HepG2 (cell line): ENCODE data around the gene ETV6. TPM values are rescaled to one million over a fixed set of nuclear protein-coding genes. Genes with fewer than 3 reads are reported as not detected.

Source experiments
- ATAC-seq: fragments of 200-7000 bp; cut with Tn5 transposase; 3 replicates; pipeline ENCODE4 v1.9.1; 2020; ENCODE audit warnings: mild to moderate bottlenecking, moderate library complexity
- BruUV-seq: library from RNA; stranded (reverse); fragments of 400-500 nt; replicated peaks from 2 replicates; lab custom pipeline; 2021; lab: Mats Ljungman, UMichigan
- CTCF ChIA-PET: fragments of 300-600 bp; formaldehyde crosslinking; extraction: SDS; loops from one replicate; lab custom pipeline; 2021; ENCODE audit warnings: low total read pairs, inconsistent platforms, low intra/inter-chr PET ratio; lab: Yijun Ruan, JAX
- POLR2A ChIA-PET: fragments of 350-600 bp; sonication (Branson Sonifier 250); formaldehyde crosslinking; loops from one replicate; lab custom pipeline; 2020; ENCODE audit warnings: antibody characterized with exemption, inconsistent platforms; lab: Yijun Ruan, JAX
- DNase-seq: peaks from one replicate; pipeline ENCODE4 v3.0.0-alpha.2; 2015; ENCODE audit warnings: low spot score
- FAIRE-seq: peaks from 3 replicates; lab custom pipeline; 2011; peaks lifted over from hg19 to GRCh38; lab: Jason Lieb, UNC
- H2AFZ ChIP-seq: one replicate; pipeline ENCODE4 v1.6.1; 2011; ENCODE audit warnings: low read length, inconsistent platforms
- H3K27ac ChIP-seq: fragments of 300-600 bp; 3 replicates; pipeline ENCODE4 v1.8.0; 2011; ENCODE audit warnings: mixed run types, mild to moderate bottlenecking, mixed read lengths, low read length, inconsistent platforms; ENCODE audit not compliant: insufficient read depth; ENCODE audit errors: extremely low read length
- H3K27me3 ChIP-seq, 2 experiments: fragments of 200-600 bp in 1 of 2; 2 replicates in 1 of 2; 3 replicates in 1 of 2; pipeline versions ENCODE4 v1.6.0 to v1.8.0; 2011; ENCODE audit warnings: low read length in 2 of 2, mild to moderate bottlenecking in 2 of 2, moderate library complexity in 2 of 2, inconsistent platforms in 1 of 2; ENCODE audit not compliant: insufficient read depth in 2 of 2, control insufficient read depth in 1 of 2
- H3K36me3 ChIP-seq, 2 experiments: fragments of 200-600 bp in 1 of 2; replicated peaks in 1 of 2; 2 replicates in 1 of 2; 3 replicates in 1 of 2; pipeline versions ENCODE4 v1.5.1 to v1.8.0; 2011; ENCODE audit warnings: low read length in 2 of 2, inconsistent platforms in 1 of 2; ENCODE audit not compliant: insufficient read depth in 2 of 2, control insufficient read depth in 1 of 2
- H3K4me1 ChIP-seq: 2 replicates; pipeline ENCODE4 v1.5.1; 2012; ENCODE audit warnings: low read length, inconsistent platforms; ENCODE audit not compliant: insufficient read depth
- H3K4me2 ChIP-seq: 2 replicates; pipeline ENCODE4 v1.6.0; 2011; ENCODE audit warnings: low read depth, low read length, inconsistent platforms
- H3K4me3 ChIP-seq, 3 experiments: fragments of 200-600 bp in 1 of 3; sonication (generic), shearing (Covaris generic) in 1 of 3; replicated peaks in 1 of 3; 2 replicates each; pipeline ENCODE4 v1.5.1; 2011 to 2016; ENCODE audit warnings: low read length in 3 of 3, inconsistent platforms in 2 of 3, low read depth in 2 of 3, mild to moderate bottlenecking in 2 of 3, control low read depth in 1 of 3, mixed read lengths in 1 of 3; ENCODE audit not compliant: insufficient read depth in 1 of 3
- H3K79me2 ChIP-seq: one replicate; pipeline ENCODE4 v1.6.1; 2011; ENCODE audit warnings: low read length, inconsistent platforms; ENCODE audit not compliant: insufficient read depth
- H3K9ac ChIP-seq: 2 replicates; pipeline ENCODE4 v1.6.0; 2011; ENCODE audit warnings: mild to moderate bottlenecking, low read depth, low read length, inconsistent platforms; ENCODE audit not compliant: insufficient read depth
- H3K9me3 ChIP-seq: 2 replicates; pipeline ENCODE4 v1.5.1; 2012; ENCODE audit warnings: mild to moderate bottlenecking, low read length
- H4K20me1 ChIP-seq: 2 replicates; pipeline ENCODE4 v1.6.0; 2011; ENCODE audit warnings: inconsistent platforms, mild to moderate bottlenecking, low read length, moderate library complexity; ENCODE audit not compliant: insufficient read depth
- ELF3 ChIP-seq: IDR thresholded peaks from 2 replicates; pipeline ENCODE4 v1.6.1; 2016; ENCODE audit warnings: missing genetic modification reagents, missing compliant biosample characterization
- ISL2 ChIP-seq: sonication (generic); formaldehyde crosslinking; IDR thresholded peaks from 2 replicates; pipeline ENCODE4 v1.5.0; 2020; ENCODE audit warnings: missing genetic modification reagents
- KAT8 ChIP-seq: IDR thresholded peaks from 2 replicates; pipeline ENCODE4 v1.6.1; 2016; ENCODE audit warnings: missing genetic modification reagents, missing compliant biosample characterization
- KDM5B ChIP-seq: sonication (generic); formaldehyde crosslinking; IDR thresholded peaks from 2 replicates; pipeline ENCODE4 v1.4.0; 2020; ENCODE audit warnings: missing genetic modification reagents, mild to moderate bottlenecking, borderline replicate concordance
- MYNN ChIP-seq: sonication (generic); formaldehyde crosslinking; IDR thresholded peaks from 2 replicates; pipeline ENCODE4 v1.4.0; 2020; ENCODE audit warnings: mild to moderate bottlenecking, low read depth, missing genetic modification reagents
- NRL ChIP-seq: sonication (generic); formaldehyde crosslinking; IDR thresholded peaks from 2 replicates; pipeline ENCODE4 v1.5.0; 2020; ENCODE audit warnings: missing genetic modification reagents, mild to moderate bottlenecking, moderate library complexity, borderline replicate concordance
- YEATS4 ChIP-seq: sonication (generic); formaldehyde crosslinking; IDR thresholded peaks from 2 replicates; pipeline ENCODE4 v1.4.0; 2020; ENCODE audit warnings: missing genetic modification reagents, borderline replicate concordance
- ZBTB34 ChIP-seq: sonication (generic); formaldehyde crosslinking; IDR thresholded peaks from 2 replicates; pipeline ENCODE4 v1.8.0; 2022; ENCODE audit warnings: mild to moderate bottlenecking, missing genetic modification reagents
- ZNF101 ChIP-seq: sonication (generic); formaldehyde crosslinking; IDR thresholded peaks from 2 replicates; pipeline ENCODE4 v1.4.0; 2020; ENCODE audit warnings: mild to moderate bottlenecking, low read depth, missing genetic modification reagents, borderline replicate concordance
- ZNF276 ChIP-seq: sonication (generic); formaldehyde crosslinking; IDR thresholded peaks from 2 replicates; pipeline ENCODE4 v1.4.0; 2020; ENCODE audit warnings: mild to moderate bottlenecking, low read depth, missing genetic modification reagents
- ZNF83 ChIP-seq: sonication (generic); formaldehyde crosslinking; IDR thresholded peaks from 2 replicates; pipeline ENCODE4 v1.4.0; 2020; ENCODE audit warnings: missing genetic modification reagents, mild to moderate bottlenecking, borderline replicate concordance
- WGBS: methylation state at CpG from one replicate; pipeline ENCODE4 v1.1.6; 2017; ENCODE audit warnings: low lambda C conversion rate; 5-methylcytosine and 5-hydroxymethylcytosine counted together
- in situ Hi-C: cut with HindIII; loops from 2 replicates; pipeline ENCODE4 v1.10.0; 2017; ENCODE audit warnings: low pct_unique_long_range_greater_than_20kb; ENCODE audit not compliant: extremely low pct_ligation_motif_present
- intact Hi-C: fragments of 100-400 bp; cut with micrococcal nuclease; formaldehyde crosslinking; loops from one replicate; pipeline ENCODE4 v1.10.0; 2022; ENCODE audit not compliant: unreplicated experiment
- polyA plus RNA-seq, 8 experiments: library from polyadenylated mRNA; depleted of rRNA in 3 of 8; stranded (reverse) in 7 of 8; unstranded in 1 of 8; fragments of >200 nt; fragmentation: Illumina TruSeq in 4 of 8; extraction: Trizol in 4 of 8; gene quantifications; 2 replicates each; pipeline versions ENCODE4 v1.2.1 to v1.2.3, GENCODE V29; 2011 to 2016; ENCODE audit warnings: low read depth in 4 of 8, missing spikeins in 1 of 8, mixed read lengths in 1 of 8; ENCODE audit not compliant: insufficient read depth in 1 of 8
- total RNA-seq, 5 experiments: library from RNA; depleted of rRNA; stranded (reverse); fragments of >200 nt; fragmentation: Illumina TruSeq; extraction: Trizol; gene quantifications; 2 replicates each; pipeline ENCODE4 v1.2.3, GENCODE V29; 2016; ENCODE audit warnings: low read depth in 1 of 5

ETV6 gene
- total and polyA plus RNA-seq, 2 of the 13 experiments (the other 11 are each of a cell fraction or from before 2014, with no cell fraction given) = 2.2 to 3.0 TPM

- TF ChIP-seq YEATS4 (CRISPR knock-in tag) = no peak
- TF ChIP-seq ZNF83 (CRISPR knock-in tag) = no peak
- TF ChIP-seq MYNN = no peak
- TF ChIP-seq NRL (CRISPR knock-in tag) = no peak
- H3K27ac ChIP-seq = no peak overlapping the region
- no peaks in the 10 kb centered on the region for H3K27me3 ChIP-seq
- H3K79me2 ChIP-seq = no peaks in the 10 kb centered on the region
- WGBS = 86% methylated on average over 8 of the region's 8 CpGs
- no peak overlapping the region for H3K4me2 ChIP-seq
- in situ Hi-C loops (no loop called here), intact Hi-C loops (no loop called here)
- H2AFZ ChIP-seq = no peak overlapping the region
- H3K9me3 ChIP-seq = no peaks in the 10 kb centered on the region
- no peak overlapping the region for H3K9ac ChIP-seq
- no peaks in the 10 kb centered on the region for H4K20me1 ChIP-seq
- H3K36me3 ChIP-seq = no peaks in the 10 kb centered on the region
- FAIRE-seq (no peak), DNase-seq (no peak), ATAC-seq (no peak)
- H3K4me1 ChIP-seq = no peaks in the 10 kb centered on the region
- no TSS peak for BruUV-seq
- CTCF ChIA-PET = no interaction called here
- POLR2A ChIA-PET = no interaction called here
- no peak overlapping the region for H3K4me3 ChIP-seq
Measured at GRCh38 chr12:11746024-11746771, 96.7 kb downstream of the ETV6 start.

GRCh38 chr12:11746940-11747716 is 97.7 kb downstream of the ETV6 start:
- FAIRE-seq = no peak
- intact Hi-C loops = no loop called here

More at GRCh38 chr12:11746940-11747716, 97.7 kb downstream of the ETV6 start:
- H3K4me1 ChIP-seq = no peaks in the 10 kb centered on the region
- H3K36me3 ChIP-seq = no peaks in the 10 kb centered on the region
- H3K79me2 ChIP-seq = no peaks in the 10 kb centered on the region
- no peak overlapping the region for H3K9ac ChIP-seq
- no peak overlapping the region for H2AFZ ChIP-seq
- DNase-seq (no peak), ATAC-seq (no peak)
- 72% methylated on average over 7 of the region's 7 CpGs for WGBS
- H3K9me3 ChIP-seq = no peaks in the 10 kb centered on the region
- no peak overlapping the region for H3K27ac ChIP-seq
- no peak overlapping the region for H3K4me2 ChIP-seq
- BruUV-seq = no TSS peak
- H4K20me1 ChIP-seq = no peaks in the 10 kb centered on the region
- in situ Hi-C loops = no loop called here
- H3K27me3 ChIP-seq = no peaks in the 10 kb centered on the region
- ChIA-PET POLR2A (no interaction called here), CTCF (no interaction called here)
- no peak overlapping the region for H3K4me3 ChIP-seq
- no peak for TF ChIP-seq ZBTB34 (CRISPR knock-in tag)
- no peak for TF ChIP-seq ZNF276 (CRISPR knock-in tag)
- no peak for TF ChIP-seq KAT8 (CRISPR knock-in tag)
- no peak for TF ChIP-seq ELF3 (CRISPR knock-in tag)
- no peak for TF ChIP-seq ZNF101 (CRISPR knock-in tag)
- no peak for TF ChIP-seq KDM5B (CRISPR knock-in tag)
- no peak for TF ChIP-seq ISL2 (CRISPR knock-in tag)
